IMR-90 (cell line): ENCODE data around the gene BACE1. TPM values are rescaled to one million over a fixed set of nuclear protein-coding genes. Genes with fewer than 3 reads are reported as not detected.

Experiments
- ATAC-seq: fragments of 200-7000 bp; cut with Tn5 transposase; 2 replicates; pipeline ENCODE4 v1.9.1; 2020; ENCODE audit warnings: low read depth, mild to moderate bottlenecking, moderate library complexity
- BruUV-seq: library from RNA; stranded (reverse); fragments of 400-500 nt; replicated peaks from 2 replicates; lab custom pipeline; 2021; lab: Mats Ljungman, UMichigan
- CTCF ChIA-PET: fragments of 300-600 bp; formaldehyde crosslinking; extraction: SDS; loops from one replicate; lab custom pipeline; 2021; ENCODE audit warnings: antibody characterized with exemption; lab: Yijun Ruan, JAX
- POLR2A ChIA-PET: fragments of 300-600 bp; sonication (Branson Sonifier 250); formaldehyde crosslinking; loops from one replicate; lab custom pipeline; 2022; ENCODE audit warnings: antibody characterized with exemption; ENCODE audit not compliant: unreplicated experiment; lab: Charles Lee
- DNase-seq: peaks from one replicate; pipeline ENCODE4 v3.0.0; 2013
- H2AFZ ChIP-seq: replicated peaks from 2 replicates; pipeline ENCODE3; 2013; ENCODE audit warnings: low read length, mild to moderate bottlenecking; ENCODE audit not compliant: poor library complexity
- H2AK5ac ChIP-seq: 2 replicates; pipeline ENCODE4 v1.6.1; 2013; ENCODE audit warnings: low read depth, low read length, inconsistent platforms
- H2AK9ac ChIP-seq: replicated peaks from 2 replicates; pipeline ENCODE3; 2013; ENCODE audit warnings: mild to moderate bottlenecking, low read depth, low read length, moderate library complexity; ENCODE audit not compliant: poor library complexity
- H2BK120ac ChIP-seq: 2 replicates; pipeline ENCODE4 v1.6.1; 2013; ENCODE audit warnings: low read depth, low read length, inconsistent platforms
- H2BK15ac ChIP-seq: 3 replicates; pipeline ENCODE4 v1.6.1; 2013; ENCODE audit warnings: low read depth, low read length, inconsistent platforms
- H2BK20ac ChIP-seq: 2 replicates; pipeline ENCODE4 v1.6.1; 2013; ENCODE audit warnings: low read depth, mild to moderate bottlenecking, inconsistent platforms, low read length, moderate library complexity
- H2BK5ac ChIP-seq: 2 replicates; pipeline ENCODE4 v1.6.1; 2013; ENCODE audit warnings: mild to moderate bottlenecking, low read depth, low read length, inconsistent platforms; ENCODE audit not compliant: poor library complexity, severe bottlenecking
- H3K14ac ChIP-seq: replicated peaks from 2 replicates; pipeline ENCODE4 v1.6.1; 2013; ENCODE audit warnings: low read depth, low read length, inconsistent platforms
- H3K18ac ChIP-seq: 2 replicates; pipeline ENCODE4 v1.6.1; 2013; ENCODE audit warnings: low read depth, low read length, control low read depth
- H3K23ac ChIP-seq: 2 replicates; pipeline ENCODE4 v1.6.1; 2013; ENCODE audit warnings: low read depth, low read length, inconsistent platforms
- H3K27ac ChIP-seq: 2 replicates; pipeline ENCODE4 v1.5.1; 2013; ENCODE audit warnings: mild to moderate bottlenecking, control low read depth, low read length; ENCODE audit not compliant: insufficient read depth
- H3K27me3 ChIP-seq: 2 replicates; pipeline ENCODE4 v1.6.1; 2013; ENCODE audit warnings: low read length; ENCODE audit not compliant: control insufficient read depth, insufficient read depth
- H3K36me3 ChIP-seq: 2 replicates; pipeline ENCODE4 v1.6.1; 2013; ENCODE audit warnings: low read length, mixed read lengths; ENCODE audit not compliant: control insufficient read depth, insufficient read depth
- H3K4ac ChIP-seq: 2 replicates; pipeline ENCODE4 v1.6.1; 2013; ENCODE audit warnings: low read depth, low read length, inconsistent platforms
- H3K4me1 ChIP-seq: 2 replicates; pipeline ENCODE4 v1.6.1; 2013; ENCODE audit warnings: low read length, mixed read lengths; ENCODE audit not compliant: control insufficient read depth, insufficient read depth
- H3K4me2 ChIP-seq: 2 replicates; pipeline ENCODE4 v1.6.1; 2013; ENCODE audit warnings: low read depth, mild to moderate bottlenecking, control low read depth, low read length, moderate library complexity
- H3K4me3 ChIP-seq: 2 replicates; pipeline ENCODE4 v1.5.1; 2013; ENCODE audit warnings: low read depth, mild to moderate bottlenecking, control low read depth, low read length, moderate library complexity; ENCODE audit not compliant: insufficient read depth
- H3K56ac ChIP-seq: 2 replicates; pipeline ENCODE4 v1.6.1; 2013; ENCODE audit warnings: low read length, inconsistent platforms; ENCODE audit not compliant: insufficient read depth; ENCODE audit errors: extremely low read depth
- H3K79me1 ChIP-seq, 2 experiments: 2 replicates each; pipeline ENCODE4 v1.6.1; 2013; ENCODE audit warnings: low read length in 2 of 2, inconsistent platforms in 1 of 2, low read depth in 1 of 2
- H3K9ac ChIP-seq: 2 replicates; pipeline ENCODE4 v1.6.1; 2013; ENCODE audit warnings: low read depth, low read length, control low read depth
- H3K9me1 ChIP-seq: 2 replicates; pipeline ENCODE4 v1.6.1; 2013; ENCODE audit warnings: low read length, inconsistent platforms; ENCODE audit not compliant: insufficient read depth
- H3K9me3 ChIP-seq: 2 replicates; pipeline ENCODE4 v1.6.1; 2013; ENCODE audit warnings: low read length; ENCODE audit not compliant: control insufficient read depth, insufficient read depth
- H4K20me1 ChIP-seq: 2 replicates; pipeline ENCODE4 v1.6.1; 2013; ENCODE audit warnings: low read length, inconsistent platforms; ENCODE audit not compliant: insufficient read depth
- H4K5ac ChIP-seq: 2 replicates; pipeline ENCODE4 v1.6.1; 2013; ENCODE audit warnings: mild to moderate bottlenecking, low read depth, low read length, control low read depth
- H4K8ac ChIP-seq, 2 experiments: 2 replicates each; pipeline ENCODE4 v1.6.1; 2013; ENCODE audit warnings: low read depth in 2 of 2, low read length in 2 of 2, control low read depth in 1 of 2, inconsistent platforms in 1 of 2
- H4K91ac ChIP-seq: 2 replicates; pipeline ENCODE4 v1.6.1; 2013; ENCODE audit warnings: low read depth, low read length, inconsistent platforms; ENCODE audit not compliant: insufficient read depth
- BHLHE40 ChIP-seq: fragments of 150-350 bp; IDR thresholded peaks from 2 replicates; pipeline ENCODE4 v1.6.1; 2016; ENCODE audit warnings: mild to moderate bottlenecking, low read depth, low read length
- CEBPB ChIP-seq: IDR thresholded peaks from 2 replicates; pipeline ENCODE4 v1.6.1; 2012; ENCODE audit warnings: low read depth, low read length, improper control_type of control experiment
- CHD1 ChIP-seq: IDR thresholded peaks from 2 replicates; pipeline ENCODE4 v1.6.1; 2012; ENCODE audit warnings: low read depth, low read length, improper control_type of control experiment
- CTCF ChIP-seq: conservative IDR thresholded peaks from 2 replicates; pipeline ENCODE4 v1.5.1; 2012; ENCODE audit warnings: mild to moderate bottlenecking, low read depth, low read length, improper control_type of control experiment
- ELK1 ChIP-seq: fragments of 150-350 bp; IDR thresholded peaks from 2 replicates; pipeline ENCODE4 v1.6.1; 2016; ENCODE audit warnings: low read depth, mild to moderate bottlenecking, low read length, moderate library complexity, borderline replicate concordance
- FOS ChIP-seq: fragments of 150-350 bp; IDR thresholded peaks from 2 replicates; pipeline ENCODE4 v1.6.1; 2016; ENCODE audit warnings: low read depth, low read length
- MAFK ChIP-seq: IDR thresholded peaks from 2 replicates; pipeline ENCODE4 v1.6.1; 2012; ENCODE audit warnings: low read depth, low read length, improper control_type of control experiment
- MAZ ChIP-seq: IDR thresholded peaks from 2 replicates; pipeline ENCODE4 v1.6.1; 2012; ENCODE audit warnings: low read depth, mild to moderate bottlenecking, low read length, improper control_type of control experiment, moderate library complexity, borderline replicate concordance
- MXI1 ChIP-seq: IDR thresholded peaks from 2 replicates; pipeline ENCODE4 v1.6.1; 2012; ENCODE audit warnings: low read depth, mild to moderate bottlenecking, low read length, moderate library complexity, borderline replicate concordance
- NFE2L2 ChIP-seq: fragments of 150-350 bp; IDR thresholded peaks from 2 replicates; pipeline ENCODE4 v1.6.1; 2016; ENCODE audit warnings: low read depth, mild to moderate bottlenecking, low read length
- POLR2A ChIP-seq: IDR thresholded peaks from 2 replicates; pipeline ENCODE4 v1.6.1; 2012; ENCODE audit warnings: mild to moderate bottlenecking, low read depth, low read length
- RAD21 ChIP-seq: IDR thresholded peaks from 2 replicates; pipeline ENCODE4 v1.6.1; 2012; ENCODE audit warnings: low read length, improper control_type of control experiment
- RCOR1 ChIP-seq: IDR thresholded peaks from 2 replicates; pipeline ENCODE4 v1.6.1; 2012; ENCODE audit warnings: mild to moderate bottlenecking, low read length, improper control_type of control experiment; ENCODE audit not compliant: insufficient replicate concordance
- RFX5 ChIP-seq: IDR thresholded peaks from 2 replicates; pipeline ENCODE4 v1.8.0; 2012; ENCODE audit warnings: low read depth, mild to moderate bottlenecking, low read length, moderate library complexity
- SMC3 ChIP-seq: fragments of 150-350 bp; IDR thresholded peaks from 2 replicates; pipeline ENCODE4 v1.6.1; 2016; ENCODE audit warnings: low read depth, mild to moderate bottlenecking, antibody characterized with exemption, low read length, moderate library complexity
- WGBS, 2 experiments: methylation state at CpG; one replicate each; pipeline versions ENCODE4 v1.1.5 to v1.1.7; 2013; ENCODE audit warnings: missing lambda C conversion rate in 2 of 2; ENCODE audit not compliant: insufficient read length in 1 of 2; ENCODE audit errors: extremely low coverage in 2 of 2; 5-methylcytosine and 5-hydroxymethylcytosine counted together
- dilution Hi-C: fragments of 300-500 bp; cut with HindIII; formaldehyde crosslinking; loops from one replicate; pipeline ENCODE4 v1.14.3; 2018; ENCODE audit warnings: low sequenced_read_pairs; ENCODE audit not compliant: unreplicated experiment
- in situ Hi-C: fragments of 300-500 bp; cut with MboI; formaldehyde crosslinking; loops from 3 replicates; pipeline ENCODE4 v1.14.3; 2019; ENCODE audit warnings: low sequenced_read_pairs, inconsistent platforms, mixed read lengths
- intact Hi-C: fragments of 100-400 bp; cut with micrococcal nuclease; formaldehyde crosslinking; loops from 2 replicates; pipeline ENCODE4 v1.10.0; 2022
- polyA plus RNA-seq, 3 experiments: library from polyadenylated mRNA; depleted of rRNA; stranded (reverse); fragments of >200 nt; gene quantifications; 2 replicates each; pipeline ENCODE4 v1.2.3, GENCODE V29; 2012; ENCODE audit warnings: low replicate concordance in 1 of 3
- total RNA-seq: library from RNA; depleted of rRNA; stranded (reverse); fragments of >200 nt; gene quantifications from 2 replicates; pipeline ENCODE4 v1.2.3, GENCODE V29; 2012
- TF ChIP-seq, protein P1 (sequence below): fragments of 150-350 bp; IDR thresholded peaks from 2 replicates; pipeline ENCODE4 v1.6.1; 2017; ENCODE audit warnings: mild to moderate bottlenecking, antibody characterized with exemption, low read length, low read depth

BACE1 gene
- total and polyA plus RNA-seq, 2 of the 4 experiments (the other 2 are of a cell fraction), result 27.6 to 50.6 TPM

GRCh38 chr11:117305145-117305544 is 10.9 kb downstream of the BACE1 start:
- H3K9me3 ChIP-seq, result no peaks in the 10 kb centered on the region
- no peak overlapping the region for H3K14ac ChIP-seq
- dilution Hi-C loops, result no loop called here
- H3K4me1 ChIP-seq, result peaks cover 8% of the 10 kb centered on the region; the same call in 1 of the 2 replicates
- BruUV-seq, result no TSS peak
- H3K36me3 ChIP-seq, result peaks cover 5% of the 10 kb centered on the region
- in situ Hi-C loops, result no loop called here
- WGBS, 2 experiments, result 100% methylated on average over 1 of the region's 3 CpGs; no CpG with 5 or more reads in 1 of the 2 experiments
- no peak overlapping the region for H3K4ac ChIP-seq
- intact Hi-C loops, result no loop called here
- H3K18ac ChIP-seq, result no peak overlapping the region
- no peak overlapping the region for H3K56ac ChIP-seq
- no peak overlapping the region for H3K27ac ChIP-seq
- TF ChIP-seq BHLHE40, result no peak
- no peak for TF ChIP-seq NFE2L2
- TF ChIP-seq CEBPB, result no peak
- TF ChIP-seq MXI1, result no peak
- no peak for TF ChIP-seq SMC3
- no peak for TF ChIP-seq RFX5
- no peak for TF ChIP-seq CHD1
- TF ChIP-seq MAFK, result no peak
- no peak for TF ChIP-seq POLR2A
- TF ChIP-seq FOS, result no peak
- TF ChIP-seq ELK1, result no peak
- TF ChIP-seq RCOR1, result no peak
- TF ChIP-seq, protein P1, sequence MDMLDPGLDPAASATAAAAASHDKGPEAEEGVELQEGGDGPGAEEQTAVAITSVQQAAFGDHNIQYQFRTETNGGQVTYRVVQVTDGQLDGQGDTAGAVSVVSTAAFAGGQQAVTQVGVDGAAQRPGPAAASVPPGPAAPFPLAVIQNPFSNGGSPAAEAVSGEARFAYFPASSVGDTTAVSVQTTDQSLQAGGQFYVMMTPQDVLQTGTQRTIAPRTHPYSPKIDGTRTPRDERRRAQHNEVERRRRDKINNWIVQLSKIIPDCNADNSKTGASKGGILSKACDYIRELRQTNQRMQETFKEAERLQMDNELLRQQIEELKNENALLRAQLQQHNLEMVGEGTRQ, result no peak
- TF ChIP-seq MAZ, result no peak
- TF ChIP-seq RAD21, result no peak
- no peak for TF ChIP-seq CTCF
- ATAC-seq, result no peak
- H4K20me1 ChIP-seq, result peaks cover 15% of the 10 kb centered on the region; the same call in 1 of the 2 replicates
- H4K91ac ChIP-seq, result no peak overlapping the region
- no peak overlapping the region for H4K5ac ChIP-seq
- H3K9ac ChIP-seq, result no peak overlapping the region
- H2AK5ac ChIP-seq, result no peak overlapping the region
- no peak overlapping the region for H2AK9ac ChIP-seq
- ChIA-PET POLR2A (no interaction called here), CTCF (interaction anchor here (0.6 kb wide), 1 partner anchor 10 kb away, joined by 3 read pairs; no protein-coding TSS in a partner anchor)
- H4K8ac ChIP-seq, result no peak overlapping the region
- no peak overlapping the region for H2BK5ac ChIP-seq
- H3K79me1 ChIP-seq, result peaks cover 7 to 38% of the 10 kb centered on the region in 2 experiments
- H3K9me1 ChIP-seq, result peaks cover 7% of the 10 kb centered on the region; the same call in 1 of the 2 replicates
- no peak overlapping the region for H2BK20ac ChIP-seq
- H2BK120ac ChIP-seq, result no peak overlapping the region
- no peak for DNase-seq
- H3K23ac ChIP-seq, result no peak overlapping the region
- no peak overlapping the region for H3K4me3 ChIP-seq
- H2BK15ac ChIP-seq, result no peak overlapping the region
- no peaks in the 10 kb centered on the region for H3K27me3 ChIP-seq
- H2AFZ ChIP-seq, result no peak overlapping the region
- no peak overlapping the region for H3K4me2 ChIP-seq
